Measurements from ENCODE around the gene USP32.
"Not testable (repeated sequence)": the region's sequence is repeated elsewhere in the genome, so short reads cannot be mapped to it uniquely, and the experiment has no call there.

USP32 gene

GRCh38 chr17:60406887-60407286, 15.0 kb upstream of the USP32 start:
- H3K27ac ChIP-seq: no peak overlapping the region

DNA sequence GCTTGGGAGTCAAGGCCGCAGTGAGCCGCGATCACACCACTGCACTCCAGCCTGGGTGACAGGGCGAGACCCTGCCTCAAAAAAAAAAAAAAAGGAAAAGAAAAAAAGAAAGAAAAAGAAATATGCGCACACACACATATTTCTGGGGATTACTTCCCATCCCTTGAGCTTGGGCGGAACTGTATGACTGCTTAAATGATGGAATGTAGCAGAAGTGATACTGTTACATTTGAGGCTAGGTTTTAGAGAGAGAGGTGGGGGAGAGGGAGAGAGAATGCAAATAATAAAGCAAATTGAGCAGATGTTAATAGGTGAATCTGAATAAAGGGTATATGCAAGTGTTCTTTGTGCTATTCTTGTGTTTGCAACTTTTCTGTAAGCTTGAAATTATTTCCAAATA, 12.0 kb upstream of the USP32 start:
- H3K27ac ChIP-seq: no peak overlapping the region
- no peak for DNase-seq (ENCODE audit: low read depth, low spot score)

More at GRCh38 chr17:60406887-60407286, 15.0 kb upstream of the USP32 start:
- no peak for DNase-seq (ENCODE audit: low read depth, low spot score)

- no peak for DNase-seq (ENCODE audit: low read depth, low spot score)
- H3K27ac ChIP-seq: no peak overlapping the region
These were observed 11.5 kb upstream of the USP32 start for GRCh38 chr17:60403523-60403810.

GRCh38 chr17:60401819-60402218, 9.9 kb upstream of the USP32 start:
- H3K27ac ChIP-seq: no peak overlapping the region
- no peak for DNase-seq (ENCODE audit: low read depth, low spot score)

DNA sequence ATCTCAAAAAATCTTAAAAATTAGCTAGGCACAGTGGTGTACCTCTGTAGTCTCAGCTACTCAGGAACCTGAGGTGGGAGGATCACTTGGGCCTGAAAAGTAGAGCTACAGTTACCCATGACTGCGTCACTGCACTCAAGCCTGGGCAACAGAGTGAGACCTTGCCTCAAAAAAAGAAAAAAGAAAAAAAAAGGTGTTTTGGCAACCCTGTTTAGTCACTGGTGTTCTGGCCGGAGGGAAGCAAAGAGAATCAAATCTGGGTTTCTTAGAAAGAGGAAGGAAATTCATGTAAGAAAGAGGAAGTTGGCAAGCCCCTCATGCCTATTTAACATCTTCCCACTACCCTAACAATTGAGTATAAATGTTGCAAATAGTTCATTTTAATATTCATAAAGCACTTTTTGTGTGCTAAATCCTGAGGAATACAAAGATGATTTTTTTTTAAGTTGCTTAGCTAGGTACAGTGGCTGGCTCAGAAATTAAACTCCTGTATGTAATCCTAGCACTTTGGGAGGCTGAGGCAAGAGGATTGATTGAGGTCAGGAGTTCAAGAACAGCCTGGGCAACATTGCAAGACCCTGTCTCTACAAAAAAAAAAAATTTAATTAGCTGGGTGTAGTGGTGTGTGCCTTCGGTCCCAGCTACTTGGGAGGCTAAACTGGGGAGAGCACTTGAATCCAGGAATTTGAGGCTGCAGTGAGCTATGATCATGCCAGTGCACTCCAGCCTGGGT, 6.5 kb upstream of the USP32 start:
- no peak overlapping the region for H3K27ac ChIP-seq

GRCh38 chr17:60396412-60396811, 4.5 kb upstream of the USP32 start:
- no peak for DNase-seq (ENCODE audit: low read depth, low spot score)
- no peak overlapping the region for H3K27ac ChIP-seq

More for the DNA sequence above, 6.5 kb upstream of the USP32 start:
- DNase-seq (ENCODE audit: low read depth, low spot score): no peak

- no peak overlapping the region for H3K27ac ChIP-seq
- DNase-seq (ENCODE audit: low read depth, low spot score): no peak
These were observed 3.7 kb upstream of the USP32 start for GRCh38 chr17:60395508-60396065.

DNA sequence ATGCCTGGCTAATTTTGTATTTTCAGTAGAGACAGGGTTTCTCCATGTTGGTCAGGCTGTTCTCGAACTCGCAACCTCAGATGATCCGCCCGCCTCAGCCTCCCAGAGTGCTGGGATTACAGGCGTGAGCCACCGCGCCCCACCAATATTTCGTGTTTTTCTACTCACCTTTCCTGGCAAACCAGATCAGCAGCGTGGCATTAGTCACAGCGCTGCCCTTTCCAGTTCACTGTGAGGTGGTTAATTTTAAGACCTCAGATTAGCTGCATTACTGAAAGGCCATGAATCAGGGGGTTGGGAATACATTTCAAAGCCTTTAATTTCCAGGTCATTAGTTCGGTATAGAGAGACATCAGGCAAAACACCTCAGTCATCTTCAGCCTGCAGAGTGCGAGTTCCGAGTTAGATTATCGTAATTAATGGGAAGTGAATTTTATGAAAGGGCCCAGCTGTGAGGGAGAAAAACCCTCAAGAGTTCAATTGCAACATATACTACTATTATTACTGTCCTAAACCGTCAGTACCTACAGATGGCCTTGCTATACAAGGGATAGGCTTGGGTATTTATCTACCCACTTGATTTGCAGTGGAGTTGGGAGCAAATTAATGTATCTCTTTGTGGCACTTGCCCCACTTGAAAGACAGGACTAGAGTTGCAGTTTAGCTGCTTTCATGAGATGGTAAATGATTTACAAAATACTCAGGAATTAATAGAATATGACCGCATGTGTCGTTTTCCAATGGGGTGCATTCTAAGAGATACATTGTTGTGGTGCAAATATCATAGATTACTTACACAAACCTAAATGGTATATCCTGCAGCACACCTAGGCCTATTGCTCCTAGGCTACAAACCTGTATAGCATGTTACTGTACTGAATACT, 2.1 kb upstream of the USP32 start:
- DNase-seq (ENCODE audit: low read depth, low spot score): no peak
- H3K27ac ChIP-seq: no peak overlapping the region

- H3K27ac ChIP-seq: peak overlapping the region; percentile 90
- DNase-seq (ENCODE audit: low read depth, low spot score): no peak
These were observed 1.1 kb upstream of the USP32 start for GRCh38 chr17:60392845-60393702.

DNA sequence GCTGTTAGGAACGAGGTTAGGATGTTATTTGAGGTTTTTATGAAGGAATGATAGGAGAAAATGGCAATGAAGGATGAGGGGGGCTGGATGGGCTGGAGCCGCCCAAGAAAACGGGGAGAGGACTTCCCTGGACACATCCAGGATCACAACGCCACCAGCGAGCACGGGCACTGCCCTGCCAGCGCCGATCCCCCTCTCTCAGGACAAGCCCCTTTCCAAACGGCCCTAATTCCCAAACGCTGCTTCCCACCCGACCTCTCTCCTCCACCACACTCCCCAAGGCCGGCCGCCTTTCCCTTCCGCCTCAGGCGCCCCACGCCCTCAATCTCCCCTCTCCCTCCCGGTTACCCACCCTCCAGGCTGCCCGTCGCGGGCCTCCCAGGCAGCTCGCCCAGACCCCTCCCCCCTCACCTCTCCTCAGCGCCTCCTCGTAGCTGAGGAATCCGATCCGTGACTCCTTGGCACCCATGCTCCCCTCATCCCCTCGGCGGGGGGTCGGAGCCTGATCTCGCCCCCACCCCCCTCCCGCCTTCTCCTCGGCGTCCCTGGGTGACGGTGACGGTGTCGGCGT, 377 bp downstream of the USP32 start:
- no peak for DNase-seq (ENCODE audit: low read depth, low spot score)
- peak overlapping the region; percentile 90 for H3K27ac ChIP-seq

DNA sequence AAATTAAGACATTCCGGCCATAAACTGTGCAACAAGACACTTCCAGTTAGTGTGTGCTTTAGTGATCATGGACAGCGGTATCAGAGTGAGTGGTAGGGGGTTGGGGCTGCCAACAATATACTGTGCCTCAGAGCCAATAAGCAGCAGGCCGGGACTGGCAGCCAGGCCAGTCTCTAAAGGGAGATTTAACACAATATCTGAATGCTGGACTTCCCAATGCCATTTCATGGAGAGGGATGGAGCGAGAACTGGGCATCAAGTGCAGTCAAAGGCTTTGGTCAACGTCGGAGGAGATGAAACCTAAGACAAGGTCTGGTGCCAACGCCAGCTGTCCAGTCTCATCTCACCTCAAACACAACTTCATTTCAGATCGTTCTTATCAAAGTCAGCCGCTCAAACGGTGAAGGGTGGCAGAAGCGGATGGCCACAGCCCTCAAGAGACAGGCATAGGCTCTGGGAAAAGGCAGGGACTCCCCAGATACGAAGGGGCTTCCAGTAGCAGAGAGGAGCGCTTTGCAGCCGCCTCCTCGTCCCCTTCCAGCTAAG, 935 bp downstream of the USP32 start:
- H3K27ac ChIP-seq: peak overlapping the region; percentile 90
- DNase-seq (ENCODE audit: low read depth, low spot score): no peak

- H3K27ac ChIP-seq: peak overlapping the region; percentile 90
- no peak for DNase-seq (ENCODE audit: low read depth, low spot score)
These were observed 1.7 kb downstream of the USP32 start for GRCh38 chr17:60390186-60390585.

DNA sequence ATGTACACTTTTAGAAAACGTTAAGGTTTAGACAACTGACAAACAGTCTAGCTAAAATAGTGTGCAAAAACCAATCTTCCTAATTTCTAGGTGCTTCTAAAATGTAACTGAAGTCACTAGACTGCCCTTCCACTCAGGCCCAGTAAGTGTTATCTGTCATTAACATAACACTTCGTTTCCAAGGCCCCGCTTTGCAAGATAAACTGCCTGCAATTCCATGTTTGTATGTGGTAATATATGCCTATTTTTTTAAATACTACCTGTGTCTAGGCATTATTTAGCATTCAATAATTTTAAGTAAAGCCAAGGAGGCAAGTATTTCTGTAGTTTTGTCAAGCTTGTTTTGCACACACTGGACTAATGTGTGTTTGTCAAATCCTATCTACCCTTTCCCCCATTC, 3.2 kb downstream of the USP32 start:
- DNase-seq (ENCODE audit: low read depth, low spot score): no peak
- H3K27ac ChIP-seq: no peak overlapping the region

DNA sequence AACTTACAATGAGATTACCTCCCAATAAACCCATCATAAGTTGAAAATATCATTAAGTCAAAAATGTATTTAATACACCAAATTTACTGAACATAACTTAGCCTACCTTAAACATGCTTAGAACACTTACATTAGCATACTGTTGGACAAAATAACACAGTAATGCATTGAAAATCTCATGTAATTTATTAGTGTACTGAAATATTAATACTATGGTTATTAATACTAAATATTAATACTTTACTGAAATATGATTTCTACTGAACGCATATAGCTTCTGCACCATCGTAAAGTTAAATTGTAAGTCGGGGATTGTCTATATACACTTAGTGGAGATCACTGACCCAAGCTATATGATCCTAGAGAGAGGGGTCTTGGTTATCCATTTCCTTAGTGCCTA, 4.3 kb downstream of the USP32 start:
- H3K27ac ChIP-seq: no peak overlapping the region
- DNase-seq (ENCODE audit: low read depth, low spot score): no peak

- no peak overlapping the region for H3K27ac ChIP-seq
- DNase-seq (ENCODE audit: low read depth, low spot score): no peak
These were observed 5.5 kb downstream of the USP32 start for GRCh38 chr17:60386147-60387058.

DNA sequence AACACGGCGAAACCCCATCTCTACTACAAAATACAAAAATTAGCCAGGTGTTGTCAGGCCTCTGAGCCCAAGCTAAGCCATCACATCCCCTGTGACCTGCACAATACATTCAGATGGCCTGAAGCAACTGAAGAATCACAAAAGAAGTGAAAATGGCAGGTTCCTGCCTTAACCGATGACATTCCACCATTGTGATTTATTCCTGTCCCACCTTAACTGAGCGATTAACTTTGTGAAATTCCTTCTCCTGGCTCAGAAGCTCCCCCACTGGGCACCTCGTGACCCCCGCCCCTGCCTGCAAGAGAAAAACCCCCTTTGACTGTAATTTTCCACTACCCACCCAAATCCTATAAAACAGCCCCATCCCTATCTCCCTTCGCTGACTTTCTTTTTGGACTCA, 7.0 kb downstream of the USP32 start:
- not testable (repeated sequence) for H3K27ac ChIP-seq

DNA sequence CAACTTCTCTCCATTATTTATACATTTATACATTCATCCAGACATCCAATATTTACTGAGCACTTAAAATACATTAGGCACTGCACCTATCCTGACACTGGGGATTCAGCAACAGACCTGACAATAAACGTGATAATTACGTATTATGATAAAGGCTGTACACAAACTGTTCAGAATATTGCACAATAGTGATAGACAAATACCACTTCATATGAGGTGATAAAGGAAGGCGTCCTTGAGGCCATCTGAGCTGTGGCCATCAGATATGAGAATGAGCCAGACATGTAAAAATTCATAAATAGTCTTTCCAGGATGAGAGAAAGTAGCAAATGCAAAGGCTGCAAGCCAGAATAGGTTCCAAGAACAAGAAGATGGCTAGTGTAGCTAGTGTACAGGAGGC, 8.6 kb downstream of the USP32 start:
- no peak for DNase-seq (ENCODE audit: low read depth, low spot score)
- H3K27ac ChIP-seq: no peak overlapping the region

More for the DNA sequence above, 7.0 kb downstream of the USP32 start:
- not testable (repeated sequence) for DNase-seq (ENCODE audit: low read depth, low spot score)

- DNase-seq (ENCODE audit: low read depth, low spot score): no peak
- no peak overlapping the region for H3K27ac ChIP-seq
These were observed 10.0 kb downstream of the USP32 start for GRCh38 chr17:60381958-60382357.

- H3K27ac ChIP-seq; DNase-seq (ENCODE audit: low read depth, low spot score): not testable (repeated sequence)
These were observed 12.5 kb downstream of the USP32 start for GRCh38 chr17:60379461-60379860.

Data from epithelial cell of prostate (primary cell).